CD14-positive monocyte (primary cell): ENCODE results near the gene ZFYVE1. TPM values are rescaled to one million over a fixed set of nuclear protein-coding genes. Genes with fewer than 3 reads are reported as not detected.
A peak's percentile ranks its signal among the peaks of the same experiment; 100 is the strongest.

ENCODE experiments used
- DNase-seq, 3 donors: peaks; one replicate each; pipeline ENCODE4 v3.0.0-alpha.2; 2011 to 2022
- H2AFZ ChIP-seq: 2 replicates; pipeline ENCODE4 v1.6.0; 2012; ENCODE audit warnings: mild to moderate bottlenecking, low read depth, low read length, inconsistent platforms; ENCODE audit not compliant: insufficient read depth, poor library complexity, severe bottlenecking
- H3K27ac ChIP-seq, 2 donors: 1 replicate in 1 of 2; 2 replicates in 1 of 2; pipeline ENCODE4 v1.5.1; 2012 to 2013; ENCODE audit warnings: low read length in 2 of 2, control low read depth in 1 of 2, inconsistent platforms in 1 of 2, low read depth in 1 of 2, mild to moderate bottlenecking in 1 of 2
- H3K27me3 ChIP-seq, 2 donors: one replicate each; pipeline versions ENCODE4 v1.6.0 to v1.6.1; 2011 to 2013; ENCODE audit warnings: low read length in 2 of 2; ENCODE audit not compliant: control insufficient read depth in 2 of 2, insufficient read depth in 2 of 2
- H3K36me3 ChIP-seq, 2 donors: replicated peaks in 1 of 2; 1 replicate in 1 of 2; 2 replicates in 1 of 2; pipeline versions ENCODE4 v1.5.1 to v1.6.1; 2012 to 2013; ENCODE audit warnings: low read length in 2 of 2, control low read depth in 1 of 2, inconsistent platforms in 1 of 2, mild to moderate bottlenecking in 1 of 2; ENCODE audit not compliant: insufficient read depth in 2 of 2, control insufficient read depth in 1 of 2
- H3K4me1 ChIP-seq, 2 donors: 1 replicate in 1 of 2; 2 replicates in 1 of 2; pipeline versions ENCODE4 v1.5.1 to v1.6.1; 2012 to 2013; ENCODE audit warnings: low read length in 2 of 2, control low read depth in 1 of 2, inconsistent platforms in 1 of 2, mild to moderate bottlenecking in 1 of 2, moderate library complexity in 1 of 2; ENCODE audit not compliant: insufficient read depth in 2 of 2, control insufficient read depth in 1 of 2
- H3K4me2 ChIP-seq: replicated peaks from 2 replicates; pipeline ENCODE3; 2012; ENCODE audit warnings: low read length, moderate library complexity, mild to moderate bottlenecking; ENCODE audit not compliant: poor library complexity, severe bottlenecking; ENCODE audit errors: extremely low read depth
- H3K4me3 ChIP-seq, 3 experiments: fragments of 200-600 bp in 1 of 3; sonication (generic) in 1 of 3; replicated peaks in 1 of 3; 1 replicate in 2 of 3; 2 replicates in 1 of 3; pipeline ENCODE4 v1.5.1; 2011 to 2013; ENCODE audit warnings: low read length in 3 of 3, mild to moderate bottlenecking in 3 of 3, control low read depth in 2 of 3, low read depth in 2 of 3, inconsistent platforms in 1 of 3, moderate library complexity in 1 of 3
- H3K79me2 ChIP-seq: 2 replicates; pipeline ENCODE4 v1.6.0; 2012; ENCODE audit warnings: mild to moderate bottlenecking, control low read depth, inconsistent platforms, low read length, moderate library complexity; ENCODE audit not compliant: insufficient read depth
- H3K9ac ChIP-seq: 2 replicates; pipeline ENCODE4 v1.6.0; 2017; ENCODE audit warnings: low read length, mild to moderate bottlenecking; ENCODE audit not compliant: insufficient read depth, poor library complexity, severe bottlenecking
- H3K9me3 ChIP-seq, 2 donors: replicated peaks in 1 of 2; 1 replicate in 1 of 2; 2 replicates in 1 of 2; pipeline versions ENCODE4 v1.5.1 to v1.6.1; 2012 to 2013; ENCODE audit warnings: low read length in 2 of 2, control low read depth in 1 of 2; ENCODE audit not compliant: control insufficient read depth in 1 of 2, insufficient read depth in 1 of 2
- H4K20me1 ChIP-seq: 2 replicates; pipeline ENCODE4 v1.6.0; 2012; ENCODE audit warnings: mild to moderate bottlenecking, low read length, control low read depth, moderate library complexity; ENCODE audit not compliant: insufficient read depth
- H3K27ac Mint-ChIP-seq, 7 donors: one replicate each; pipeline ENCODE4 v1.8.0; 2020; ENCODE audit warnings: mild to moderate bottlenecking in 7 of 7, mixed read lengths in 7 of 7, moderate library complexity in 6 of 7, inconsistent platforms in 2 of 7
- H3K27me3 Mint-ChIP-seq, 3 donors: one replicate each; pipeline ENCODE4 v1.8.0; 2021 to 2022; ENCODE audit warnings: low read depth in 3 of 3, mild to moderate bottlenecking in 3 of 3, mixed read lengths in 3 of 3, moderate library complexity in 3 of 3, inconsistent platforms in 1 of 3
- H3K36me3 Mint-ChIP-seq, 2 donors: one replicate each; pipeline ENCODE4 v1.8.0; 2020; ENCODE audit warnings: mixed read lengths in 2 of 2, inconsistent platforms in 1 of 2, mild to moderate bottlenecking in 1 of 2
- H3K4me1 Mint-ChIP-seq: one replicate; pipeline ENCODE4 v1.8.0; 2020; ENCODE audit warnings: mild to moderate bottlenecking, mixed read lengths
- H3K4me3 Mint-ChIP-seq, 2 donors: one replicate each; pipeline ENCODE4 v1.8.0; 2020; ENCODE audit warnings: mild to moderate bottlenecking in 2 of 2, mixed read lengths in 2 of 2, moderate library complexity in 1 of 2
- H3K9me3 Mint-ChIP-seq, 7 donors: one replicate each; pipeline ENCODE4 v1.8.0; 2020 to 2022; ENCODE audit warnings: mixed read lengths in 7 of 7, mild to moderate bottlenecking in 6 of 7, moderate library complexity in 6 of 7, inconsistent platforms in 2 of 7
- CTCF ChIP-seq: fragments of 200-600 bp; IDR thresholded peaks from one replicate; pipeline ENCODE4 v1.8.0; 2022; ENCODE audit warnings: antibody characterized with exemption, mild to moderate bottlenecking
- WGBS: methylation state at CpG from one replicate; pipeline ENCODE4 v1.1.5; 2013; ENCODE audit warnings: missing lambda C conversion rate; ENCODE audit not compliant: insufficient coverage; 5-methylcytosine and 5-hydroxymethylcytosine counted together
- intact Hi-C, 2 donors: fragments of 100-400 bp; cut with micrococcal nuclease; formaldehyde crosslinking; loops; one replicate each; pipeline versions ENCODE4 v1.15.0 to v1.15.1; 2023
- polyA plus RNA-seq, 3 donors: library from polyadenylated mRNA; depleted of rRNA in 1 of 3; unstranded in 2 of 3; stranded (reverse) in 1 of 3; fragments of 300-500 nt in 2 of 3; fragments of >200 nt in 1 of 3; fragmentation: Illumina TruSeq in 2 of 3; gene quantifications; 1 replicate in 2 of 3; 2 replicates in 1 of 3; pipeline ENCODE4 v1.2.3, GENCODE V29; 2012 to 2021

The ZFYVE1 gene
- polyA plus RNA-seq, 3 donors: 4.9 to 18.6 (median 5.3) TPM

- peak; percentile 96 to 99 (median 97) for DNase-seq
- Mint-ChIP-seq H3K4me1 (peaks cover 23% of the 10 kb centered on the region), H3K4me3 (no peak within 1 kb of the TSS), H3K27ac (no peak within 1 kb of the TSS), H3K36me3 (peaks cover 10 to 22% of the 10 kb centered on the region in 2 donors), H3K9me3 (peaks cover 0 to 2% (median 0%) of the 10 kb centered on the region in 7 donors), H3K27me3 (peaks cover 0 to 6% (median 2%) of the 10 kb centered on the region in 3 donors)
- WGBS: under 1% methylated on average over 44 of the region's 57 CpGs
- H2AFZ ChIP-seq: peak within 1 kb of the TSS; percentile 94
- peak within 1 kb of the TSS; percentile 67 to 93 (median 92) for H3K4me3 ChIP-seq
- H3K36me3 ChIP-seq: peaks cover 0 to 22% of the 10 kb centered on the region in 2 donors
- peaks cover 44% of the 10 kb centered on the region for H4K20me1 ChIP-seq
- no peaks in the 10 kb centered on the region for H3K27me3 ChIP-seq
- H3K4me2 ChIP-seq: peak within 1 kb of the TSS; percentile 76
- H3K9me3 ChIP-seq: peaks cover 0 to 3% of the 10 kb centered on the region in 2 donors
- no peak for TF ChIP-seq CTCF
- peak within 1 kb of the TSS; percentile 88 to 99 for H3K27ac ChIP-seq
- H3K9ac ChIP-seq: peak within 1 kb of the TSS; percentile 90
- intact Hi-C loops: loop anchor here (2.0 to 5.0 kb wide), 2 partner anchors 32 to 79 kb away; partner anchors contain the start of genes PSEN1 (in 1 of the 2) and ZFYVE1 (in 1 of the 2)
- H3K79me2 ChIP-seq: peaks cover 50% of the 10 kb centered on the region
- peaks cover 15 to 23% of the 10 kb centered on the region in 2 donors for H3K4me1 ChIP-seq
Measured at GRCh38 chr14:73058224-73058921, 31.5 kb upstream of the ZFYVE1 start, which contains the start of gene RBM25. Gene RBM25 (plus strand): TSS chr14:73058534. CDS start chr14:73071642, 13,108 bp downstream.

- no peak overlapping the region for H3K27ac Mint-ChIP-seq
- peaks cover 39% of the 10 kb centered on the region for H4K20me1 ChIP-seq
- H3K36me3 ChIP-seq: peaks cover 0 to 21% of the 10 kb centered on the region in 2 donors
- peaks cover 15 to 23% of the 10 kb centered on the region in 2 donors for H3K4me1 ChIP-seq
- no peak for TF ChIP-seq CTCF
- WGBS: 0% methylated on average over 4 of the region's 8 CpGs
- H3K4me3 ChIP-seq: peak overlapping the region; percentile 67 to 92 (median 84)
- H3K4me3 Mint-ChIP-seq: no peak overlapping the region
- H3K36me3 Mint-ChIP-seq: peaks cover 9 to 19% of the 10 kb centered on the region in 2 donors
- H3K4me2 ChIP-seq: peak overlapping the region; percentile 76
- peak overlapping the region; percentile 90 for H3K9ac ChIP-seq
- peaks cover 0 to 3% of the 10 kb centered on the region in 2 donors for H3K9me3 ChIP-seq
- peaks cover 23% of the 10 kb centered on the region for H3K4me1 Mint-ChIP-seq
- H3K9me3 Mint-ChIP-seq: peaks cover 0 to 2% (median 0%) of the 10 kb centered on the region in 7 donors
- DNase-seq: no peak
- H2AFZ ChIP-seq: peak overlapping the region; percentile 94
- peaks cover 45% of the 10 kb centered on the region for H3K79me2 ChIP-seq
- H3K27me3 Mint-ChIP-seq: peaks cover 0 to 6% (median 2%) of the 10 kb centered on the region in 3 donors
- H3K27me3 ChIP-seq: no peaks in the 10 kb centered on the region
- intact Hi-C loops: loop anchor here (2.0 to 5.0 kb wide), 2 partner anchors 31 to 79 kb away; partner anchors contain the start of genes PSEN1 (in 1 of the 2) and ZFYVE1 (in 1 of the 2)
- peak overlapping the region; percentile 88 to 99 for H3K27ac ChIP-seq
Measured at GRCh38 chr14:73057944-73058223, 31.0 kb upstream of the ZFYVE1 start.
